Colon (tissue), 2 donors: ENCODE results near the gene HAS3.

ENCODE experiments used
- FAIRE-seq: peaks from 2 replicates; lab custom pipeline; 2012; peaks lifted over from hg19 to GRCh38; lab: Jason Lieb, UNC
- donor health status: control.
- donor health status: control.

HAS3 gene

DNA sequence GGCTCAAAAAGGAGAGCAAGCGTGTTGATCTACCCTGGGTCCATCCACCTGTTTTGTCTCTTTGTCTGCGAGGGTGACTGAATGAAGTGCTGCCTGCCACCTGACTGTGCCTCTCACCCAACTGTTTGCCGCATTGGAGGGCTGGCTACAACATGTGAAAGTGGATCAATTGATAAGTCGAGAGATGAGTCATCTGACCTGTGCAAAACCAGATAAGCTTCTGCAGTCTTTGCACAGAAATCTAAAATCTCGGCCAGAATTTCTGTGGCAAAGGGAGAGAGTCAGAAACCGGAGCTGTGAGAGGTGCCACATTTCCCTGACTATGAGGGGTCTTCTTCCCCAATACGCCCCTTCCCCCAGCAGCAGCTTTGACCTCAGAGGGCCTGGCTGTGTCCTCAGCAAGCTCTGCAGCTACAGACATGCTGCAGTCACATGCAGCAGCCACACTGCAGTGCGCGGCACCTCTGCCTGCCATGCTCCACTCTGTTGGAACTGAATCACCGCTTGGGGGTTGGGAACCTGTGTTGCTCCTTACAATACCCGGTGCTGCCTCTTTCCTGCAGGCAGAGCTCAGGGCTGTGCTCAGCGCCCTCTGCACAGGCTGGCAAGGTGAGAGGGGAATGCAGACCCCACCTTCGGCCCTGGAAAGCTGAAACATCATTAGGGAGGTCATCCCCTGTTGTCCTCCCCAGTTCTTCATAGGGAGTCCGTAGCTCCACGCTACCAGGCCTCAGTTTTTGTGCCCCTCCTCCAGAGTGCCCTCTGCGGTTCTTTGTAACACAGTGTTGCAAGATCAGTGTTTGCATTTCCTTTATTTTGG, 16.2 kb upstream of the HAS3 start:
- FAIRE-seq = no peak

DNA sequence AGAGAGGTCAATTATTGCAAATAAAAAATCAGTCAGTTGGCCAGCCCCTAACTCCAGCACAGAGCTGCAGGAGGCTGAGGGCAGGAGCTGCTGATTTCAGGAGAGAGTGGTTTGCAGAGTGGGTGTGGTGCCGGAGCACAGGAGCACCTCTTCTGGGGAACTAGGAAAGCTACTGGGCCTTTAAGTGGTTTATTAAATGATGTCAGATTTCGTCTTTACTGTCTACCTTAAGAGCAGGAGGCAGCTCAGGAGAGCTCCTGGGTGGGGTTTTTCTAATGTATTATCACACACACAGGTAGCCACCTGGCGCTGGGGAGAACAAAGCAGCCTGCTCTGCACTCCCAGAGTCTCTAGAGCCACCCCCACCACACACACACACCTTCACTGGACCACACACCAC, 11.5 kb upstream of the HAS3 start:
- no peak for FAIRE-seq

DNA sequence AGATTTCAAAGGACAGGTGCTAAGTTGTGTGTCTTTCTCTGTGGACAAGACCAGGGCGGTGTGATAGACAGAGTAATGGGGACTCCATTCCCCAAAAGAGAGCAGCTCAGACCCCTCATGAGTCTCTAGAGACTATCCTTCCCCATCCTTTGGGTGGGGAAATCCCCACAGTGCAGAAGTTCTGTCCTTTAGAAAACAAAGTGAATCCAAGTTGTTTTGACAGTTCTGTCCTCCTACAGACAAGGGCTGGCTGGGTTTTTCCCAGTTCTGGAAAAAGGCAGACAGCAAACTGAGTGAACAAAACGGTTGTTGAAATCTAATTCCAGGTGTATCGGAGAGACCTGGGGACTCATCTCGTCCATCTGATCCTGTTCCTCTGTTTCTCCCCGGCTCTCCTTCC, 11.0 kb upstream of the HAS3 start:
- no peak for FAIRE-seq

DNA sequence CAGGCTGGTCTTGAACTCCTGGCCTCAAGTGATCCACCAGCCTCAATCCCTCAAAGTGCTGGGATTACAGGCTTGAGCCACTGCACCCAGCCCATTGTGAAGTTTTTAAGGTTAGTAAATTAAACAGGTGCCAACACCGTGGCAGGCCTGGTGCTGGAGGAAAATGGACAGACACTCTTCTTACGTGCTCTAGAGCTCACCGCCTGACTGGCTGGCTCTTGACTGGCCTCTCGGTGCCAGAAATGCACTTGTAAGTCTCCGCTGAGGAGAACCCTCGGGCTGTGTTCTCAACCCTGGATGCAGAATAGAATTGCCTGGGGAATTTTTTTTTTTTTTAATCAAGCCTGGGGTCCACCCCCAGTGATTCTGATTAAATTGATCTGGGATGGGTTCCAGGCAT, 10.3 kb upstream of the HAS3 start:
- no peak for FAIRE-seq

DNA sequence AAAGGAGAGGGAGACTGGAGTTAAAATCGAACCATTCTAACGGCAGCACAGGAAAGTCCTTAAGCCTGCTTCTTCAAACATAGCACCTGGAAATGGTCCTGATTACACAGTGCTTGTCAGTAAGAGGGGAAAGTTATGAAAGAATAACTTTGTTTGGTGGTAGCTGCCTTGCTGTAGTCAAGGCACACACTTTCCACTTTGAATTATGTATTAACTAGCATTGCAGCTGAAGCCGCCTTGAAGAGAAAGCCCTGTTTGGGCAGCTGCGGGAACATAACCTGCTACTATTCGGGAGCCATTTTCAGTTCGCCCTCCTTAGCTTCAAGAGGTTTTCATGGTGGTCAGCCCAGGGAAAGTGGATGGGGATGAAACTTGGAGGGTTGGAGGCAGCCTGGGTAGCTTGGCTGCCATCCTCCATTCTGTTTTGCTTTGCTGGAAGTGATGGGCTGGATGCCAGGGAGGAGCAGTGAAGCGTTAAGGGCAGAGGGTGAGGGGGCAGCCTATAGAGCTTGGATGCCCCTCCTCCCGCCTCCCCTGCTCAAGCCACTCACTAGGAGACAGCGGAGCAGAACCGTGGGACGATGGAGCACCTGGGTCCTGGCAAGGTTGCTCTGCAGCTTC, 5.3 kb upstream of the HAS3 start:
- FAIRE-seq = no peak

DNA sequence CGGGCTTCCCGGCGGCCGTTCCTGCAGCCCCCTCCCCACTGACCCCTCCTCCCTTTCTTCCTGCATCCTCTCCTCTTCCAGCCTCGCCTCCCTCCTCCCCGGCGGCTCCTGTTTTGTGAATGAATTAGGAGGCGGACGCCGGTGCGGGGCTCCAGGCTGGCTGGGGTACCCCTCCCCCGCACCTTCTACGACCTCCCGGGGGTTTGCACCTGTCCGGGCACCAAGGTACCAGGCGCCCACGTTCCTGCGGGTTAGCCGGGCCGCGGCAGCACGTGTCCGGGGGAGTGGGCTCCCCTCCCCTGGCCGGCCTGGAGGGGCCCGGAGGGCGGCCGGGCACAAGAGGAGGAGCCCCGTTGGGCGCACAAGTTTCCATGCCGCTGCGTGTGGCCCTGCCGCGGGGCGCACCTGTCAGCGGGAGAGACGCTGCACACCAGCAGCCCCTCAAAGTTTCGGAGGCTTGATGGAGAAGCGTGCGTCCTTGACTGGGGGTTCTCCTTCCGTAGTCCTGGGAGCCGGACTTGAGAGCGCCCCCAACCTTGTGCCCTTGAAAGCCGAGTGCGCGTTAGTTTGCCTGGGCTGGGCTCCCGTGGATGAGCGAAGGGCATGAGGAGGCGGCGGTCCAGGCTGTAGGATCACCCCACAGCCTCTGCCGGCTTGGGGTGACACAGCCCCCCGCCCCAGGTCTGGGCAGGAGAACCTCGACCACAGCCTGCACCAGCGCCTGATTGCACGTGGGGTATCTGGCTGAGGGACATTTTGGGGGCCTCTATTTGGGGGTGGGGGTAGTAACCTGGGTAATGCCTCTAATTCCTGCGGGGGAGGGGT, 1.2 kb downstream of the HAS3 start:
- no peak for FAIRE-seq

DNA sequence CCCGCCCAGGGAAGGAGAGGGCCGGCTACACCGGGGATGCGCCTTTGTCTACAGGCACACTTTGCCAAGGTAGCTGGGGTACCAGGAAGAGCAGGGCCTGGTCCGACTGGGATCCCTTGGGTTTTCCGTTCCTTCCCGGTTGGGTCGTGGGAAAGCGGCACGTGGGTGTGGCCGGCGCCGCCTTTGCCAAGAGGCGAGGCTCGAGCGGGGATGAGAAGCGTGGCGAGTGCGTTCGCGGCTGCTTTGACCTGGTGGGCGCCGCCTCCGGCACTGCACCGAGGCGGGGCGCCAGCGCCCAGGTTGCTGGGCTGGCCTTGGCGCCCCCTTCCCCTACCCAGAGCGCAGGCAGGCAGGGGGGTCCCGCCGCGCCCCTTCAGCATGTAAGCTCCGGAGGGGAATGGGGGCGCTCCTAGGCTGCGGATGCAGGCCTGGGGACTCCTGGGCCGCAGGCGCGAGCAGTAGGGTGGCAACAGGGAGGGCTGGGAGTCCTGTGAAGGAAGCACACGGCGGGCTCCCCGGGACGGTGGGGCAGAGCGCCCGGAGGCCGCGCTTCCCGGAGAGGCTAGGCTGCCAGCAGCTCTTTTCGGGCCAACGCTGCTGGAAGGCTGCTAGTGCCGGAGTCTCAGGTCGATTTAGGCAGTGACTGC, 2.0 kb downstream of the HAS3 start:
- FAIRE-seq = no peak

DNA sequence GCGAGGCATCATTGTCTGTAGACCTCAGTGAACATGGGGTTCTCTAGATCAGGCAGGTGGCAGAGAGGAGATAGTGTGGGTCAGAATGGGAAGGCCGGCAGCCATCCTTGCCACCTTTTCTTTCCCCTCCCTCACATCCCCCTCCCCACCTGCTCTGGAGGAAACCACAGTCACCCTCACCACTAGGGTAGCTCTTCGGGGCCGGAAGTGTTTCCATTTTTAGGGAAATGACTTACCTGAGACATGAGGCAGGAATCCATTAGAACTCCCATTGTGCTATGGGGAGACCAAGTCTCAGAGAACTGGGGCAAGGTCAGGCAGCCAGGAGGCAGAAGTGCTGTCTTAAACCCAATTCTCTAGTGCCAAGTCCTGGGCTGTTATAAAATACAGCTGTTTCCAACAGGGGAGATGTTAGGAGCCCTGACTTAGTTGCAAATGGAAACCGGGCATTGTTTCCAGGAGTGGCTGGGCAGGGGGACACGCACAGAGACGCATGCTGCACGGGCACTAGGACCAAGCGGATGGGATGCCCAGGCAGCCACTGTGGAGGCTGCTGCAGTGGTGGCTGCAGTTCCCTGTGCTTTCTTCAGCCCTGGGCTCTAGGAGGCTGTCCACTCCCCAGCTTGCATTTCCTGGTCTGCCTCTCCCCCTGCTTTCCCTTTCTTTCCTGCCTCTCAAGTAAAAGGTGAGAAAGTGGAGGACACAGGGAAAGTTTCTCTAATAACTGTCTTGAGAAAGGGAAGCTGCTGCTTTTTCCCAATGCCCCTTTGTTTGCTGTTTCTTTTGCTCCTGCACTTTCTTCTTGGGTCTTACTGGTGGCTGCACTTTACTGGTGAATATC, 2.8 kb downstream of the HAS3 start:
- FAIRE-seq = no peak

DNA sequence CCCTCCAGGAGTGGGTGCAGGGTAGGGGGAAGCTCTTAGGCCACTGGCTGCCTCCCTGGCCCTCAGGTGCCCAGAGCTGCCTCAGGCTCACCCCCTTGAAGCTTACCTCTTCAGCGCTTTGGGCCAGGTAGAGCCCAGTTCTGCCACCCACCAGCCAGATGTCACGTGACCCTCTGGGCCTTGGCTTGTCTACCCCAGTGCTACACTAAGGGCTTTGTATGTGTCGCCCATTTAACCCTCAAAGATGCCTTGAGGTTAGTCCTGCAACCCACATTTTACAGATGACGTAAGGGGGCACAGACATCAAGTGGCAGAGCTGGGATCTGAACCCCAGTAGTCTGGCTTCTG, 3.4 kb downstream of the HAS3 start:
- no peak for FAIRE-seq

DNA sequence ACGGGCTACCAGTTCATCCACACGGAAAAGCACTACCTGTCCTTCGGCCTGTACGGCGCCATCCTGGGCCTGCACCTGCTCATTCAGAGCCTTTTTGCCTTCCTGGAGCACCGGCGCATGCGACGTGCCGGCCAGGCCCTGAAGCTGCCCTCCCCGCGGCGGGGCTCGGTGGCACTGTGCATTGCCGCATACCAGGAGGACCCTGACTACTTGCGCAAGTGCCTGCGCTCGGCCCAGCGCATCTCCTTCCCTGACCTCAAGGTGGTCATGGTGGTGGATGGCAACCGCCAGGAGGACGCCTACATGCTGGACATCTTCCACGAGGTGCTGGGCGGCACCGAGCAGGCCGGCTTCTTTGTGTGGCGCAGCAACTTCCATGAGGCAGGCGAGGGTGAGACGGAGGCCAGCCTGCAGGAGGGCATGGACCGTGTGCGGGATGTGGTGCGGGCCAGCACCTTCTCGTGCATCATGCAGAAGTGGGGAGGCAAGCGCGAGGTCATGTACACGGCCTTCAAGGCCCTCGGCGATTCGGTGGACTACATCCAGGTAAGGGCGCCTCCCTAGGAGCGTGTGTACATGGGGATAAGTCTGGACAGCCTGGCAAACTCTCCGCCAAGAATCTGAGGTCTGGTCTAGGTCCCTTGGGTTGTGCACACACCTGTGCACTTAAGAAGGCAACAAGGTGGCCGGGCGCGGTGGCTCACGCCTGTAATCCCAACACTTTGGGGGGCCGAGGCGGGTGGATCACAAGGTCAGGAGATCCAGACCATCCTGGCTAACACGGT, 4.2 kb downstream of the HAS3 start:
- no peak for FAIRE-seq

DNA sequence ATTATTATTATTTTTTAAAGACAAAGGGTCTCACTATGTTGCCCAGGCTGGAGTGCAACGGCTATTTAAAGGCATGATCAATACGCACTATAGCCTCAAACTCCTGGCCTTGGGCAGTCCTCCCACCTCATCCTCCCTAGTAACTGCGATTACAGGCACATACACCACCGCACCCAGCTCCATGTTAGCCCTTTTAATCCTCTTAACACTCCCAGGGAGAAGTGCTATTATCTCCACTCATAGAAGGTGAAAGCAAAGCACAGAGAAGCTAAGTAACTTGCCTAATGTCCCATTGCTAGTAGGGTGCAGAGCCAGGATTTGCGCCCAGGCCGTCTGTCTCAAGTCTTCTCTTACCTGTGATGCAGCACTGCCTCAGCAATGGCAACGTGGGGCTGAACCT, 5.0 kb downstream of the HAS3 start:
- no peak for FAIRE-seq

DNA sequence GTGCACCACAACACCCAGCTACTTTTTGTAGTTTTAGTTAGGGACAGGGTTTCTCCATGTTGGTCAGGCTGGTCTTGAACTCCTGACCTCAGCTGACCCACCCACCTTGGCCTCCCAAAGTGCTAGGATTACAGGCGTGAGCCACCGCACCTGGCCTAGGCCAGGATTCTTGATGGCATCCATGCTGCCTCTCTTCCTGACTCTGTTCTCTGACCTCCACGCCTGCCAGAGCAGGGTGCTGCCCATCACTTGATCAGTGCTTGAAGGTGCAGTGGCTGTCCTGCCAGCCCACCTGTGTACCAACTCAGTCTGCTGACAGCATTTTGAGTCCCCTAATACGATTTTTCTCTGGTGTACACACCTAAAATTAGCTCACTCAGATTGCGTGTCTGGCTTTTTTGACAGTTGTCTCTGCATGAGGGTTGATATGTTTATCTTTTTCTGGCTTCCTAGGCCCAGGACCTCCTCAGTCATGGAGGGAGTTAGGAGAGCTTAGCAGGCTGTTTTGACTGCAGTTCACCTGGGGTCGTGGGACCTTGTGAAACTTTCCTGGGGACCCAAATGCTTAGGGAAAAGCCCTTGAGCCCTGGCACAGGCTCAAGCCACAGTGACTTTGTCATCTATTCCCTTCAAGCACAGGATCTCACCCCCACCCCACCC, 5.9 kb downstream of the HAS3 start:
- FAIRE-seq = no peak

DNA sequence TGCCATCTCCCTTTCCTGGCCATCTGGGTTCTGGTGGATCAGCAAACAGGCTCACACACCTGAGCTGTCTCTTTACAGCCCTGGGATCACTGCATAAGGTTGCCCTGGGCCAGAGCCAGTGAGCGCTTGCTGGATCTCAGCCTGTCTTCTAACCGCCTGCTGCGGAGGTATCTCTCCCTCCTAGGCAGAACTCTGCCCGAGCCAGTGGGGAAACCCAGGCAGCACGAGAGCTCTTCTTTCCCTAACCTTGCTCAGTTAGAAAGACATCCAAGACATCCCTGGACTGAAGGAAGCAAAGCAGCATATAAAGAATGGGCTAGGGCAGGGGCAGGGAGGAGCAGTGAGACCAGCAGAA, 6.4 kb downstream of the HAS3 start:
- FAIRE-seq = no peak

DNA sequence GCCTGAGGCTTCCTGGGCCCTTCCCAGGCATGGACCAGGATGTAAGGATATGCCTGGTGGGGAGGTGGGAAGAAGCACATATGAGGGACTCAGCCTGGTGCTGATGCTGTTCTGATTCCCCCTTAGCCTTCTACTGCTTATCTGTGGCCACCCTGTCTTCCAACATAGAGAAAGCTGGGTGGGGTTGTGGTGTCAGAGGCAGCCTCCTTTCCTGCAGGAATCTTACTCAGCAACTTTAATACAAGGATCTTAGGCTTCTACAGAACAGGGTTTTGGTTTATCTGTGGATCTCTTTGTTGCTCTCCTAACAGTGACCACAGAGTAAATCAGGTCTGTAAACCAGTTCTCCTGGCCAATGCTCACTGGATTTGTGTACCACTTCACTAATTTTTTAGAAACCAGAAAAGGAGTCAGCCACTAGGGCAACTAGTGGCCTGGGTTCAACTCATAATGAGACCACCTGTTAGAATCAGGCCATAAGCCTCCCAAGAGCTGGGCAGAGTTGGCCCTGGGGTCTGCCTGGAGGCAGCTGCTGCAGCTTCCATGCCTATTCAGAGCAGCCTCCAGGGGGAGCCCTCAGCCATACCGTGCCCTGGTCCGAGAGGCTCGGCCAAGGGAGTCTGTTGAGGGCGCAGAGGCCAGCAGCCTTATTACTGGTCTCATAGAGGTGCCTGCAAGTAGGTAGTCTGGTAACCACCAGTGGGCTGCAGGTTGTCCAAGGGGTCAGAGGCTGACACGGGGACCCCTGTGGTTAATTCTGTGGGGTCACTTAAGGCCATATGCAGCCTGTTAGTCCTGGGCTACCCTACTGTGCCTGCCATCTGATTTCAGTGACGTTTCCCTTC, 7.1 kb downstream of the HAS3 start:
- no peak for FAIRE-seq

DNA sequence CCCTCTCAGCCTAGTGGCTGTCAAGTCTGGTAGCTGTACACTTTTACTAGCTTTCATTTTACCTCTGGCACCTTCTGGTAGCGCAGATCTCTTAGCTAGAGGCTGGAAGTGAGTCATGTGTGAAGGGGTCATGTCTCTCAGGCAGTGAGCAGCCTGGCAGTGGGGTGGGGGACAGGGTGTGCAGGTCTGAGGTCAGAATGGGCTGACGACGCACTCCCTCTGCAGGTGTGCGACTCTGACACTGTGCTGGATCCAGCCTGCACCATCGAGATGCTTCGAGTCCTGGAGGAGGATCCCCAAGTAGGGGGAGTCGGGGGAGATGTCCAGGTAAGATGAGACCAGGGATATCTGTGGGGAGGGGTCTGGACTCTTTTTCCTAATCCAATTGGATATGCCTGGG, 7.8 kb downstream of the HAS3 start:
- FAIRE-seq = no peak

DNA sequence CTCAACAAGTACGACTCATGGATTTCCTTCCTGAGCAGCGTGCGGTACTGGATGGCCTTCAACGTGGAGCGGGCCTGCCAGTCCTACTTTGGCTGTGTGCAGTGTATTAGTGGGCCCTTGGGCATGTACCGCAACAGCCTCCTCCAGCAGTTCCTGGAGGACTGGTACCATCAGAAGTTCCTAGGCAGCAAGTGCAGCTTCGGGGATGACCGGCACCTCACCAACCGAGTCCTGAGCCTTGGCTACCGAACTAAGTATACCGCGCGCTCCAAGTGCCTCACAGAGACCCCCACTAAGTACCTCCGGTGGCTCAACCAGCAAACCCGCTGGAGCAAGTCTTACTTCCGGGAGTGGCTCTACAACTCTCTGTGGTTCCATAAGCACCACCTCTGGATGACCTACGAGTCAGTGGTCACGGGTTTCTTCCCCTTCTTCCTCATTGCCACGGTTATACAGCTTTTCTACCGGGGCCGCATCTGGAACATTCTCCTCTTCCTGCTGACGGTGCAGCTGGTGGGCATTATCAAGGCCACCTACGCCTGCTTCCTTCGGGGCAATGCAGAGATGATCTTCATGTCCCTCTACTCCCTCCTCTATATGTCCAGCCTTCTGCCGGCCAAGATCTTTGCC, 9.0 kb downstream of the HAS3 start:
- FAIRE-seq = no peak

DNA sequence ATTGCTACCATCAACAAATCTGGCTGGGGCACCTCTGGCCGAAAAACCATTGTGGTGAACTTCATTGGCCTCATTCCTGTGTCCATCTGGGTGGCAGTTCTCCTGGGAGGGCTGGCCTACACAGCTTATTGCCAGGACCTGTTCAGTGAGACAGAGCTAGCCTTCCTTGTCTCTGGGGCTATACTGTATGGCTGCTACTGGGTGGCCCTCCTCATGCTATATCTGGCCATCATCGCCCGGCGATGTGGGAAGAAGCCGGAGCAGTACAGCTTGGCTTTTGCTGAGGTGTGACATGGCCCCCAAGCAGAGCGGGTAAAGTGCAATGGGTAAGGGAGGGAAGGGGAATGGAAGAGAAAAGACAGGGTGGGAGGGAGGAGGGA, 9.5 kb downstream of the HAS3 start:
- FAIRE-seq = no peak

DNA sequence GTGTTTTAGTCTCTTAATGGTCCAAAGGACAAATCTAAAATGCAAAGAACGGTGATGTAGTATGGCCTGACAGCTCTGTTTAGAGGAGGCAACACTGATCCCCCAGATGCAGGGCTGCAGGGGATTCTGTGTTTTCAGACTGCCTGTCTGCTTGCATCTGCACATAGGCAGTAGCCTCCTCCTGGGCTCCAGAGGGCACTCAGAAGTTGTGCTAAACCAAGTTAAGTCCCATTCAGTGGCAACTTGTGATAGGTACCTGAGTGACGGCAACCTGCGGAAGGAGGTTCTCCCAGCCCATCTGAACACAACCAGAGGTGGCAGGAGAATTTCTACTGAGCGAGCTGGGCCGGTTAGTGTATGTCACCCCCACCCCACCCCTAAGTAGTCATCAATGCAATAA, 9.9 kb downstream of the HAS3 start:
- FAIRE-seq = no peak

DNA sequence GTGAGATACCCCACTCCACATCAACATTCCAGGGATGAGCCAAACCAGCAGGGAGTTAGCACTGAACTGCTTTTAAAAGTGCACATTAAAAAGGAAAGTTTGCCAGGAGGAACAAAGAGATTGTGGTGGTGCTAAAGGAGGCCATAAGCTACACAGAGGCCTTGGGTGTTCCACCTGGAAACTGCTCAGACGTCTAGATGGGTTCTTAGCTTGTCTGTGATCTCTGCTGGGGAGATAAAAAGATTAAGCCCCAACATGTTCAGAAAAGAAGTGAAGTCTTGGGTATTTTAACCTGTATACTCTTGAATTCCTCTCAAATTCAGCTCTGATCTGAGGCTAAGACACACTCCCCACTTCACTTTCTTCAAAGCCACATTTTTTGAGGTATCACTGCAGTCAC, 10.4 kb downstream of the HAS3 start:
- no peak for FAIRE-seq
